Measurements from ENCODE around the gene TANGO6. TPM values are rescaled to one million over a fixed set of nuclear protein-coding genes. Genes with fewer than 3 reads are reported as not detected.

Gene TANGO6
- total and polyA plus RNA-seq, 7 donors: 5.3 to 16.2 (median 12.5) TPM

GRCh38 chr16:69116906-69117305 is 273.6 kb downstream of the TANGO6 start:
- H3K4me3 ChIP-seq: no peak overlapping the region
- no peak overlapping the region for H3K27ac ChIP-seq
- intact Hi-C loops (cut with DNase I): loop anchor here (10.0 kb wide), 2 partner anchors 112 to 122 kb away; no protein-coding TSS in a partner anchor
- H3K27me3 ChIP-seq (ENCODE audit: insufficient read depth in 3 of 3, low read length in 2 of 3): no peaks in the 10 kb centered on the region
- TF ChIP-seq CTCF (IDR thresholded peaks at IDR 0.05): no peak
- WGBS, 3 donors: 42 to 51% (median 43%) methylated on average over 6 of the region's 6 CpGs
- ATAC-seq: peak in 1 of 4 donors; percentile 20
- DNase-seq: no peak
- H3K9me3 ChIP-seq: no peaks in the 10 kb centered on the region
- peaks cover 3% of the 10 kb centered on the region for H3K4me1 ChIP-seq
- peaks cover 0 to 74% of the 10 kb centered on the region in 2 donors for H3K36me3 ChIP-seq (ENCODE audit: insufficient read depth in 1 of 2, low read depth in 1 of 2)

DNA sequence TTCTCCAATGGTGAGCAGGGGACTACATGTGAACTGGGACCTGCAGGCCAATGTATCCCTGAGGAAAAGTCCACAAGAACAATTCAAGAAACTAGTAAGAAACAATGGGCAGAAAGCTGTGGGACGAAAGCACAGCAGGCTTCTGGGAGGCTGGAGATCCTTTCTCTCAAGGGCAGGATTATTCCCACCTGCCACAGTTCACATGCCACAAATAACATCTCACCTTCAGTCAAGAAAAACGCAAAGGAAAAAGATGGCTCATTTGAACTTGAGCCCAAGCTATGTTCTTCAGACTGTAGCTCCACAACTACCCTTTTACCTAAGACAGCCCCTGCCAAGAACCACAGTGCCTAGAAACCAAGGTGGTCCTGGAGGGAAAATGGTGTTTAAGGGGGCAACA is 275.1 kb downstream of the TANGO6 start:
- DNase-seq (no peak), ATAC-seq (no peak)
- Histone ChIP-seq H3K9me3 (no peaks in the 10 kb centered on the region), H3K4me1 (peaks cover 3% of the 10 kb centered on the region), H3K4me3 (no peak overlapping the region), H3K27ac (no peak overlapping the region), H3K36me3 (ENCODE audit: insufficient read depth in 1 of 2, low read depth in 1 of 2) (peaks cover 0 to 64% of the 10 kb centered on the region in 2 donors), H3K27me3 (ENCODE audit: insufficient read depth in 3 of 3, low read length in 2 of 3) (no peaks in the 10 kb centered on the region)
- no peak for TF ChIP-seq CTCF (IDR thresholded peaks at IDR 0.05)
- intact Hi-C loops (cut with DNase I): loop anchor here (10.0 kb wide), 2 partner anchors 114 to 124 kb away; no protein-coding TSS in a partner anchor
- 79 to 98% (median 86%) methylated on average over 2 of the region's 2 CpGs for WGBS, 3 donors

DNA sequence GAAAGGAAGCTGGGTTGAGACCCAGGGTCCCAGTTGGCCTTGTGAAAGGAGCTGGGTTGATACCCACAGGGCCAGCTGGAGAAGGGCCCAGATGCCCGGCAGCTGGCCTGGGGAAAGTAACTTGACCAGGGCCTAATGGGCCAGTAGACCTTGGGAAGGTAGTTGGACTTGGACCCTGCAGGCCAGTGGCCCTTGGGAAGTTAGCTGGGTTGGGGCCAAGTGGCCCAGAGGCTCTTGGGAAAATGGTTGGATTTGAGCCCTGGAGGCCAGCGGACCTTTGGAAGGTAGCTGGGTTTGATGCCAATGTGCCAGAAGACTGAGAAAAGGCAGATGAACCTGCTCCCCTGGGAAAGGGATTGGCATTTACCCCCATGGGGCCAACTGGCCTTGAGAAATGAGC is 275.7 kb downstream of the TANGO6 start:
- Histone ChIP-seq H3K9me3 (no peaks in the 10 kb centered on the region), H3K27ac (no peak overlapping the region), H3K36me3 (ENCODE audit: insufficient read depth in 1 of 2, low read depth in 1 of 2) (peaks cover 0 to 58% of the 10 kb centered on the region in 2 donors), H3K27me3 (ENCODE audit: insufficient read depth in 3 of 3, low read length in 2 of 3) (no peaks in the 10 kb centered on the region), H3K4me3 (no peak overlapping the region), H3K4me1 (peaks cover 3% of the 10 kb centered on the region)
- WGBS, 3 donors: 37 to 43% (median 40%) methylated on average over 2 of the region's 2 CpGs
- DNase-seq (no peak), ATAC-seq (no peak)
- no peak for TF ChIP-seq CTCF (IDR thresholded peaks at IDR 0.05)
- intact Hi-C loops (cut with DNase I): loop anchor here (10.0 kb wide), 2 partner anchors 114 to 124 kb away; no protein-coding TSS in a partner anchor

DNA sequence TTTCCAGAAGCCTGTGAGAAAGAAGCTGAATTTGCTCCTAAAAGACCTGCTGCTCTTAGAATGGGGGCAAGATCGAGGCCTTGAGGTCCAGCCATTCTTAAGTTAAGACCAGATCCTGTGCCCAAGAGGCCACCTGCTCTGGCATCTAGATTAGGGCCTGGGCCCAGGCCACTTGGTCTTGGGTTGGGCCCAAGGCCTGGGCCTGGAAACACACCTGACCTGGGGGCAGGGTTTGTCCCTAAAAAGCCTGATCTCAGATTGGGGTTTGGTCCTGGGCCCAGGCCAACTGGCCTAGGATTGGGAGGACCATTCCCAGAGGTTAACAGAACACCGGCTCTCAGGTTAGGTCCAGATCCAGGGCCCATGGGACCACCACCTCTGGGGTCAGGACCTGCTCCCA is 276.2 kb downstream of the TANGO6 start:
- intact Hi-C loops (cut with DNase I): loop anchor here (10.0 kb wide), 2 partner anchors 115 to 125 kb away; no protein-coding TSS in a partner anchor

More for the DNA sequence above, 276.2 kb downstream of the TANGO6 start:
- H3K4me3 ChIP-seq: no peak overlapping the region
- H3K27ac ChIP-seq: no peak overlapping the region
- 66 to 85% (median 71%) methylated on average over 2 of the region's 2 CpGs for WGBS, 3 donors
- peaks cover 0 to 53% of the 10 kb centered on the region in 2 donors for H3K36me3 ChIP-seq (ENCODE audit: insufficient read depth in 1 of 2, low read depth in 1 of 2)
- TF ChIP-seq CTCF (IDR thresholded peaks at IDR 0.05): no peak
- no peaks in the 10 kb centered on the region for H3K9me3 ChIP-seq
- H3K4me1 ChIP-seq: peaks cover 3% of the 10 kb centered on the region
- DNase-seq: no peak
- ATAC-seq: no peak
- H3K27me3 ChIP-seq (ENCODE audit: insufficient read depth in 3 of 3, low read length in 2 of 3): no peaks in the 10 kb centered on the region
